HTR-8/SVneo (cell line): ENCODE results near the gene ERCC2.

Source experiments
- DNase-seq: peaks from one replicate; pipeline ENCODE4 v3.0.0; 2011; ENCODE audit warnings: low spot score, mixed read lengths; ENCODE audit not compliant: insufficient read length
- FAIRE-seq: peaks from 2 replicates; lab custom pipeline; 2011; peaks lifted over from hg19 to GRCh38; lab: Jason Lieb, UNC

Gene ERCC2

GRCh38 chr19:45356760-45357444 is 13.5 kb downstream of the ERCC2 start:
- DNase-seq (no peak), FAIRE-seq (no peak)

GRCh38 chr19:45355910-45356309 is 14.5 kb downstream of the ERCC2 start:
- peak; percentile 31 for FAIRE-seq
- no peak for DNase-seq

GRCh38 chr19:45355402-45355801 is 15.0 kb downstream of the ERCC2 start:
- FAIRE-seq = no peak

GRCh38 chr19:45354241-45354842 is 16.0 kb downstream of the ERCC2 start:
- DNase-seq = no peak
- no peak for FAIRE-seq

More at GRCh38 chr19:45355402-45355801, 15.0 kb downstream of the ERCC2 start:
- DNase-seq = no peak

- FAIRE-seq = no peak
- no peak for DNase-seq
Measured at GRCh38 chr19:45352914-45353796, 17.2 kb downstream of the ERCC2 start.

- DNase-seq (no peak), FAIRE-seq (no peak)
Measured at GRCh38 chr19:45352471-45352870, 17.9 kb downstream of the ERCC2 start.

GRCh38 chr19:45352062-45352461 is 18.3 kb downstream of the ERCC2 start:
- FAIRE-seq (no peak), DNase-seq (no peak)

GRCh38 chr19:45351401-45351952 is 18.9 kb downstream of the ERCC2 start:
- no peak for DNase-seq

GRCh38 chr19:45350477-45351058 is 19.8 kb downstream of the ERCC2 start:
- FAIRE-seq (no peak), DNase-seq (no peak)

More at GRCh38 chr19:45351401-45351952, 18.9 kb downstream of the ERCC2 start:
- no peak for FAIRE-seq

- FAIRE-seq (no peak), DNase-seq (no peak)
Measured at GRCh38 chr19:45349430-45349941, 20.9 kb downstream of the ERCC2 start.

- no peak for DNase-seq
Measured at GRCh38 chr19:45349126-45349415, 21.3 kb downstream of the ERCC2 start.

GRCh38 chr19:45348367-45349125 is 21.8 kb downstream of the ERCC2 start:
- FAIRE-seq (no peak), DNase-seq (no peak)

More at GRCh38 chr19:45349126-45349415, 21.3 kb downstream of the ERCC2 start:
- peak; percentile 48 for FAIRE-seq

- FAIRE-seq (no peak), DNase-seq (no peak)
Measured at GRCh38 chr19:45347570-45348366, 22.6 kb downstream of the ERCC2 start.

- DNase-seq = no peak
Measured at GRCh38 chr19:45346449-45346848, 23.9 kb downstream of the ERCC2 start.

GRCh38 chr19:45345506-45345860 is 24.9 kb downstream of the ERCC2 start:
- no peak for FAIRE-seq
- DNase-seq = no peak

More at GRCh38 chr19:45346449-45346848, 23.9 kb downstream of the ERCC2 start:
- FAIRE-seq = no peak

- FAIRE-seq = peak; percentile 40
- no peak for DNase-seq
Measured at GRCh38 chr19:45344621-45345505, 25.5 kb downstream of the ERCC2 start.

GRCh38 chr19:45342911-45343310 is 27.5 kb downstream of the ERCC2 start:
- DNase-seq (no peak), FAIRE-seq (peak; percentile 9)
